Stimulated activated naive CD4-positive, alpha-beta T cell (primary cell): ENCODE data around the gene VWA8.
"Not testable (repeated sequence)": the region's sequence is repeated elsewhere in the genome, so short reads cannot be mapped to it uniquely, and the experiment has no call there.

Source experiments
- DNase-seq, 6 experiments: peaks; one replicate each; lab custom pipeline; 2025; lab: John Stamatoyannopoulos, UW

The VWA8 gene

DNA sequence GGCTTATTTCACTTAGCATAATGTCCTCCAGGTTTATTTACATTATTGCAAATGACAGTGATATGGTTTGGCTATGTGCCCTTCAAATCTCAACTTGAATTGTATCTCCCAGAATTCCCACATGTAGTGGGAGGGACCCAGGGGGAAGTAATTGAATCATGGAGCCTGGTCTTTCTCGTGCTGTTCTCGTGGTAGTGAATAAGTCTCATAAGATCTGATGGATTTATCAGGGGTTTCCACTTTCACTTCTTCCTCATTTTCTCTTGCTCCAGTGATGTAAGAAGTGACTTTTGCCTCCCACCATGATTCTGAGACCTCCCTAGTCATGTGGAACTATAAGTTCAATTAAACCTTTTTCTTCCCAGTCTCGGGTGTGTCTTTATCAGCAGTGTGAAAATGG, 109.6 kb downstream of the VWA8 start:
- no peak for DNase-seq

GRCh38 chr13:41848435-41849255, 112.3 kb downstream of the VWA8 start:
- DNase-seq, result no peak

DNA sequence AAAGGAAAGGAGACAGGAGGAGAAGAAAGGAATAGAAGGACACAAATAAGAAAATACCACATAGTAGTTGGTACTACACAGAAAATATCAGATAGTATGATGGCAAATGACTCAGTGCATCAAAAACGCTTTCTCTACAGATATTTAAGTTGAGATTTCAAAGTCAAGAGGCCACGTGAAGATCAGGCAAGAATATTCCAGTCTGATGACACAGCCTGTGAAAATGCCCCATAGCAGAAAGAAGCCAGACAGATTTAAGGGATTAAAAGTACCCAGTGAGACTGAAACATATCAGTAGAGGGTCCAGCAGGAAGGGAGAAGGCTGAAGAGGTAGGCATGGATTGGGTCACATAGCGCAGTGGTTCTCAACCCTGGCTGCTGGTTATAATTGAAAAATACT, 113.7 kb downstream of the VWA8 start:
- DNase-seq, result no peak

DNA sequence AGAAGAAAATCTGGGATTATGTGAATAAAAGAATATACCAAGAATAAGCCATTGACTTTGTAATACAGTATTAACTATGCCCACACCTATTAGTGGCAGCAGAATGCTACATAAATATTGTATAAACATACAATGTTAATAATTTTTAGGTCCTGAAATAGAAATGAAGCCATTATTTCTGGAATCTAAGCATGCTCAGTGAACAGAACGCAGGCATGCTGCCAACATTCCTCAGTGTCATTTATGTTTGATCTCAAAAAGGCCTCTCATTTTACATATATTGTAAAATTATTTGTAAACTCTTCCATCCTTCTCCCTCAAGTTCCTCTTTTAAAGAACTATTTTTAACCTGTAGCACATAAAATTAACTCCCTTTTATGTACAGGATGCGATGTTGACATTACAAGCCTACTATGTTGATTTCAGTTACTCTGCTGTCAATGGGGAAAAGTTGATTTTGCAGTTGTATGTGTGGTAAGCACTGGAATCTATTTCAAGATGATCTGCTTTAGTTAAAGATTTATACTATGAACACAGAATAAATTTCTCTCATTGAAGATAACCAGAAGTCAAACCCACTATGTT, 118.8 kb downstream of the VWA8 start:
- no peak for DNase-seq

- DNase-seq, result no peak
Measured at GRCh38 chr13:41837629-41838028, 123.3 kb downstream of the VWA8 start.

GRCh38 chr13:41835871-41836270, 125.0 kb downstream of the VWA8 start:
- no peak for DNase-seq

GRCh38 chr13:41834697-41835096, 126.2 kb downstream of the VWA8 start:
- not testable (repeated sequence) for DNase-seq

- DNase-seq, result no peak
Measured at GRCh38 chr13:41833831-41834230, 127.1 kb downstream of the VWA8 start.

GRCh38 chr13:41833201-41833600, 127.7 kb downstream of the VWA8 start:
- DNase-seq, result no peak

- DNase-seq, result no peak
Measured at GRCh38 chr13:41827507-41828213, 133.2 kb downstream of the VWA8 start.

DNA sequence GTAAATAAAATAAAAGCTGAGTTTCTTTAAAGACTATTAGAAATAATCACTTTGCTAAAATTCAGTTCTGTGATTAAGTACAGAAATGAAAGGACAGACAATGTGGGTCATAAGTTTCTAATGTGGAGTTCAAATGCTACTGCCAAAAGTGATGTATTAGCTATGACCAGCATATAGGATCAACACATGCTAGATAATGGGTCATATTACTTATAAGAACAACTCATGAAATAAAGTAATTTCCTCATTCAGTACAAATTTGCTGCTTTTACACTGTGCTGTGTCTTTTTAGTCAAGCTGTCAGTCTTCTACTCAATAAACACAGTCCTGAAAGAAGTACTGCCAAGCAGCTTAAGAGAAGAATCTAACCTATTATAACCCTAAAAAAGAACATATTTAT, 135.2 kb downstream of the VWA8 start:
- DNase-seq, result no peak

DNA sequence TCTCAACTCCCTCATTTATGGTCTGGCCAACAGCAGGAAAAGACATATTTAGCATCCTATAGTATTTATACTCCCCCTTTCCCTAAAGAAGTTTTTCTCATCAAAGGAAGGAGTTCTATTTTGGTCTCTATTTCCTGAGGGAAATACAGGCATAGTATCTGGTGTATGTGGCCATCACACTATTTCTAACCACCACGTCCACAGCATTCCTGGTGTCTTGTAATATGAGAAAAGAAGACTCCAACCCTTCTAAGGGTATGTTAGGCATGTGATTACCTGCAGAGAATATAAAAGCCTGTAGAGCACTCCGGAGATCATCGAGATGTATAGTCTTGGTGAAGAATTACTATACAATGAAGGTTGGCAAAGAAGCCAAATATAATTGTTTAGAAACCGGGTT, 137.4 kb downstream of the VWA8 start:
- no peak for DNase-seq

GRCh38 chr13:41822560-41822959, 138.3 kb downstream of the VWA8 start:
- DNase-seq, result no peak

DNA sequence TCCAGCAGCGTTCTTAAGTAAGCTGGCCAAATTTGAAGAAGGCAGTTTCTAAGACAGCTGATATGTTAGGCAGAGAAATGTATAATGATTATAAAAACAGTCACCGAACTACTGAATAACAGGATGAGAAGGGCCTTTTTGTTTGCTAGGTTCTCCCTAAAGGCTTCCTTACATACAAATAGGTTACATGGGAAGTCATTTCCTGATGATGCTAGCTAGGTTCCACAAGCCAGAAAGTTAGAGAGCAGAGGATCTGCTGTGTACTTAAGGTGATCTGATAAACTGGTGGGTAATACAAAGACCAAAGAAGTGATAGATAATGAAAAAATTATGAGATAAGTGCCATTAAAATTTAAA, 139.7 kb downstream of the VWA8 start:
- no peak for DNase-seq

DNA sequence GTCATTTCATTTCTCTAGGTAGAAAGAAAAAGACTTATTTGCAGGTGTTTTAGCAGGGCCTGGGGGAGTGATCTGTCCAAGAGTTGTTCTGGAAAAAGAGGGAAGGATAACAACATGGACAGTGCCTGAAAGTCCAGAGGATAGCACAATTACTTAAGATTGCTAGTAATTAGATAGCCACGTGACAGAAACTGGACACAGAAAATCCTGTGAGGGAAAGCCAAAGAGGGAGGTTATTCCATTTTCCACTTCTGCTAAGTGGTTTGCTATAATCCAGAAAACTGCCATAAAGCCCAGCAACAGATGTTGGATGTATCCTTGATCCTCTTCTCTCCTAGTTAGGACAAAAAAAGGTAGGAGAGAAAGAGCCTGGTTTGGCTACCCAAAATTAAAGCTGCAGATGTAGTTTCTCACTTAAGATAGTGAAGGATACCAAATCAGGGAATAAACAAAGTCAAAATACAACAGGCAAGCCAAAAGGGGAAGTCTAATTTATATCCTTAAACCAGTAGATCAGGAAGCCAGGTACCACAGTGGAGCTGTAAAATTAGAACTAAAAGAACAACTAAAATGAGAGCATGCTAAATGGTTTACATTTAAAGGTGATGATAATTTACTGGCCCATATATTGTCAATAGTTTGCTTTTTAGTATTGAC, 140.2 kb downstream of the VWA8 start:
- DNase-seq, result no peak

GRCh38 chr13:41816057-41816456, 144.9 kb downstream of the VWA8 start:
- DNase-seq, result no peak

DNA sequence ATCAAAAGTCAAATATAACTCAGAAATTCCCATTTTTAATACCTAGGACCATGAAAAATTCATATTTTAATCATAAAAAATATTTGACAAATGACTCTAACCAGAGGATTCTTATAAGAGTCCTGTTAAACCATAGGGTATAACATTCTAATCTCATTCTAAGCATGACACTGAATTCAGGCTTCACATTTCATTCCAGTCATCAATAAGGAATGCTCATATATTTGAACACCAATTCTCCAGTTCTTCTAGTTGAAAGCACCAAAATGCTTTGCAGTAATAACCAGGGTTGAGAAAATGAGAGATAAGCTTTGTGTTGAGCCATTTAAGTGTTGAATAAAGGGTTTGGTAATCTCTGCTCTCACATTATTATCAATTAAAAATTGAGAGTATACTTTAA, 147.5 kb downstream of the VWA8 start:
- DNase-seq, result no peak

GRCh38 chr13:41812851-41813250, 148.1 kb downstream of the VWA8 start:
- no peak for DNase-seq

DNA sequence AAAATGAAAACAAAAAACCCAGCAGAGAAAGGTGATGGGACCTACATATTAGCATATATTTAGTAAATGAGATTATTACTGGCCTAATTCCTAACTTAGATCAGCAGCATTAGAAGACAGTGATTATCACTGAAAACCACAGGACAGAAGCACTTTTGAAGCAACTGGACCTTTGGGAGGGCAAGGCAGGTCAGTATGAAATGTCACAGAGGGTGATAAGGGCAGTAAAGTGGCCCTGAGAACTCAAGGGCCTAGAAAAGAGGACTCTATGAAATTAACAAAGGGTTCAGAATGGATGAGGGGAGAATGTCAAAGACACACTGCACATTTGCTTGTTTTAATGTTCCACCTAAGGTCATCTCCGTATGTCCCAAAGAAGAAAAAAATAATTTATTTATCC, 148.7 kb downstream of the VWA8 start:
- DNase-seq, result no peak

- DNase-seq, result no peak
Measured at GRCh38 chr13:41811588-41812021, 149.3 kb downstream of the VWA8 start.

GRCh38 chr13:41809962-41810361, 150.9 kb downstream of the VWA8 start:
- no peak for DNase-seq

- DNase-seq, result not testable (repeated sequence)
Measured at GRCh38 chr13:41803445-41803735, 157.5 kb downstream of the VWA8 start.
